ENCODE results near the gene KCND3. TPM values are rescaled to one million over a fixed set of nuclear protein-coding genes. Genes with fewer than 3 reads are reported as not detected.

Gene KCND3
- total RNA-seq, 1 experiment from 2014 or later: 0.10 TPM

DNA sequence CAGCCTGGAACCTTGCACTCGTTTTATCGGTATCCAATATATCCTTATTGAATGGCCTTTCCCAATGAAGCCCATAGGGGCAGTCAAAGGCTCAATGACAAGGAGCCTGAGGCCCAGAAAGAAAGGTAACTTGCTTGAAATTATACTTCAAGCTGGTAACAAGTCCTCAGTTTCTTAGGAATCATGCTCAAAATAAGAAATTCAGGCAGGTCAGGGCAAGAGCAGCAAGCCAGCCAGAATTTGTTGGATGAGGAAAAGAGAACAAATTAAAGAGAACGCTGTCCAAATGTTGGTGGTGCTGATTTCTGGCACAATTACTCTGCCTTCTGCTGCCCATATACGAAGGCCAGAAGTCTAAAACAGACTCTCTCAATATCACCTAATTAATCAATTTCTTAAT lies 156.1 kb downstream of the KCND3 start:
- peak; percentile 90 for DNase-seq (ENCODE audit: low spot score)
- in situ Hi-C loops (cut with HindIII; ENCODE audit: low sequenced_read_pairs): no loop called here

DNA sequence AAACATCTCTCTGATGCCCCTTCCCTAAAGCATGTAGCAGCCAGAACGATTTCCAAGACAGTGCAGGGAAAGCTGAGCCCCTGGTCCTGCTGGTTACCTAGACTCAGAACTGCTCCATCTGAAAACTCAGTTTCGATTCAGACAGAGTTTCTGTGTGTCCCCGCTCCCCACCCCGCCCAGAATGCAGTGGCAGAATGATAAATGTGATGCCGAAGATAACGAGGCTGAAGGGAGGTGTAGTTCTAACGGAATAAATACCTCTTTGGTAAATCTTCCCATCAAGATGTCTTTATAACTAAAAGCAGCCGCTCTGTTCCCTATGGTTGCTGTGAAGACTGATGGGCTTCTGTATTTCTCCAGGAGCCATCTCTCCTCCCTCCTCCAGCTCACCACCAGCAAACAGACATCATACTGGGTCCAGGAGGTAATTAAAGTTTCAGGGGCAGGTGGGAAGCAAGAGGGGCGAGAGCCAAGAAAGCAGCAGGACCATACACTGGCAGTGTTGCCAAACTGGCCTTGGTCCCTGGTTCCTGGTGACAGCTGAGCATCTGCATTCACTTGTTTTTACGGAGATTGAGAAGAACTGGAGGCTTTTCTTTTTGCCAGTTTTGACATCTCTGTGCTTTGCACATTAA lies 156.8 kb downstream of the KCND3 start:
- in situ Hi-C loops (cut with HindIII; ENCODE audit: low sequenced_read_pairs): no loop called here
- peak; percentile 89 for DNase-seq (ENCODE audit: low spot score)

DNA sequence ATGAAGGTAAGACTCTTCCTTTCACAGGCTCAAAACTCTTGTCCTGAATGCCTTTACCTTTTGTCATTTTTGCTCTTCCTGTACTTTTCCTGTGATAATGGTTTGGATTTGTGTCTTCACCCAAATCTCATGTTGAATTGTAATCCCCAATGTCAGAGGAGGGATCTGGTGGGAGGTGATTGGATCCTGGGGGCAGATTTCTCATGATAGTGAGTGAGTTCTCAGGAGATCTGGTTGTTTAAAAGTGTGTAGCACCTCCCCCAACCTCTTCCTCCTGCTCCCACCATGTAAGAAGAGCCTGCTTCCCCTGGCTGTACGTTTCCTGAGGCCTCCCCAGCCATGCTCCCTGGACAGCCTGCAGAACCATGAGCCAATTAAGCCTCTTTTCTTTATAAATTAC lies 158.3 kb downstream of the KCND3 start:
- in situ Hi-C loops (cut with HindIII; ENCODE audit: low sequenced_read_pairs): no loop called here
- DNase-seq (ENCODE audit: low spot score): no peak

DNA sequence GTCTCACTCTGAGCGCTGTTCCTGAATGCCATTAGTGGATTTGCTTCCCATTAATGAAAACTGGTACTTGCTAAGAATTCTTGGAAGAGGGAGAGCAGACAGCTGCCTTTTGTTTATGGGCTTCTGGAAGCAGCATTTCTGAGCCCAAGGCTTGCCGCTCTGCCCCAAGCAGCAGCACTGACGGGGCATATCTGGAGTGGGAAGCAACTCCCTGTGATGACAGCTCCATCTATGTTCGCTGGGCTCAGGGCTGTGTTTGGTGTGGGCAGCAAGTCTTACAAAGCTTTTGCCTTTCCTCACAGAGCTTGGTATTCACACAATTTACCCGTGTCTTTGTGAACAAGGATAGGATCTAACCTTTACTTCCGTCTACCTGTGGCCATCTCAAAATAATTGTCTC lies 161.5 kb downstream of the KCND3 start:
- in situ Hi-C loops (cut with HindIII; ENCODE audit: low sequenced_read_pairs): no loop called here
- DNase-seq (ENCODE audit: low spot score): no peak

DNA sequence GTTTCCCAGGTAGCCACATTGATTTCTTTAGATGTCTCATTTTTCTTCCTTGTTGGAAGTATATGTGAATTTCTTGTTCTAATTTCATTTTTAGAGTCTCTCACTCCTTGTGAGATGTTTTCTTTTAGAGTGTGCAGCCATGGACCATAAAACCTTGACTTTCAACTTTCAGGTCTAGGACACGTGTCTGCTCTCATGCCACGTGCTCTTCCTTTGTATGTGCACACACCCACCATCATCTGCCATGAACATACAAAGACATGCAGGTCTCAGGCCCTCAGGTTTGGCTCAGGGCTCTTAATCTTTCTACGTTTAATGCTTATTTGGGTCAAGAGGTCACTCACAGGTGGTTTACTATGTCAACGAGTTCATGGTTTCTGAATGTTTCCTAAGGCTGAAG lies 163.2 kb downstream of the KCND3 start:
- in situ Hi-C loops (cut with HindIII; ENCODE audit: low sequenced_read_pairs): no loop called here
- DNase-seq (ENCODE audit: low spot score): no peak

GRCh38 chr1:111825217-111825616 lies 164.3 kb downstream of the KCND3 start:
- in situ Hi-C loops (cut with HindIII; ENCODE audit: low sequenced_read_pairs): no loop called here
- DNase-seq (ENCODE audit: low spot score): no peak

DNA sequence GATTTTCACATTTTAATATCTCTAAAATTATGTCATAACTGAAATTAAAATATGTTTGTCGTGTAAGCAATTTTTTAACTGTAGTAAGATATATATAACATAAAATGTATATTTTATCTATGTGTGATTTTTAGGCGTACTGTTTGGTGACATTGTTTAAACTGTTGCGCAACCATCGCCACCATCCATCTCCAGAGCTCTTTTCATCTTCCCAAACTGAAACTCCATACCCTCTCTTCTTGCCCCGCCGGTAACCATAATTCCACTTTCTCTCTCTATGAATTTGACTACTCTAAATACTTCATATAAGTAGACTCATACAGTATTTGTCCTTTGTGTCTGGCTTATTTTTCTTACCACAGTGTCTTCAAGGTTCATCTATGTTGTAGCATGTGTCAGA lies 167.3 kb downstream of the KCND3 start:
- in situ Hi-C loops (cut with HindIII; ENCODE audit: low sequenced_read_pairs): no loop called here
- DNase-seq (ENCODE audit: low spot score): no peak

DNA sequence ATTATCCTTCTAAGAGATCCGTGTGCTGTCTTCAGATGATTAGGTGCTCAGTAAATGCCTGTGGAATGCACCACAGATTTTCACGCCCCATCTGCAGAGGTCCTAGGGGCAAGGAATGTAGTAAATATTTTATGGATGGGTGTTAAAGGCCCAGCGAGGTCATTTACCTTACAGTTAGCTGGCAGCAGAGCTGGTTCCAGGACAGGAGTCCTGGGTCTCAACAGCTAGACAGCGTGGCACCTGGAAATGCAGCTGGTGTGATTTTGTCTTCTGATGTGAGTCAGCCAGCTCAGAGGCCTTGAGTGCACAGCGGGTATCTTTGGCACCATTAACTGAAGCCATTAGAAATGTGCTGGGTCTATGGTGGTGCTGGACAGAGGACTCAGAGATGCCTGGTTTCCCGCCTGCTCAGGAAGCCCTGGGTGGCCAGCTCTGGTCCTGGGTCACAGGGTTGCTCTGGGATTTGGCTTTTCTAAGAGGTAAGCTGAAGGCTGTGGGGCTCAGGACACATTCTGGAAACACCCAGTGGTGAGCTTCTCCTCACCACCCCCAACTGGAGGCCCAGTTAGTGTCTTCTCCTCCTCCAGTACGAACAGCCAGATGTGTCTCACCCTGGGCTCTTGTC lies 168.2 kb downstream of the KCND3 start:
- in situ Hi-C loops (cut with HindIII; ENCODE audit: low sequenced_read_pairs): no loop called here
- no peak for DNase-seq (ENCODE audit: low spot score)

- DNase-seq (ENCODE audit: low spot score): no peak
- in situ Hi-C loops (cut with HindIII; ENCODE audit: low sequenced_read_pairs): no loop called here
Observed at GRCh38 chr1:111819566-111820263, 169.8 kb downstream of the KCND3 start.

DNA sequence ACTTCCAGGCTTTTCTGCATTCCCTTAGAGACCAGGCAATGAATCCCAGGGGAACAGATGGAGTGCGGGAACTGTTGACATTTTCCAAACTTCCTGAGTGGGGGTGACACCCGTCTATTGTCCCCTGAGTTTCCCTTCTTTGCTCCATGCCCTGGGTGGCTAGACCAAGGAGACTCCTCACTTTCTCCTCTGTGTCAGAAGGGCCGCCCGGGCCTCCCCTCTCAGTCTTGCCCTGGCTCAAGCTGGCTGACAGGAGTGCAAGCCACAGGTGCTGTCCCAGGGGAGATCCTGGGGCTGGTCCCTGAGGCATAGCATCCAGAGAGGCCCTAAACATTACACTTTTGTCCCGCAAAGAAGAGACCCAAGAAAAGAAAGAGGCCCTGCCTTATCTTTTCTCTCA lies 170.9 kb downstream of the KCND3 start:
- DNase-seq (ENCODE audit: low spot score): no peak
- in situ Hi-C loops (cut with HindIII; ENCODE audit: low sequenced_read_pairs): no loop called here

DNA sequence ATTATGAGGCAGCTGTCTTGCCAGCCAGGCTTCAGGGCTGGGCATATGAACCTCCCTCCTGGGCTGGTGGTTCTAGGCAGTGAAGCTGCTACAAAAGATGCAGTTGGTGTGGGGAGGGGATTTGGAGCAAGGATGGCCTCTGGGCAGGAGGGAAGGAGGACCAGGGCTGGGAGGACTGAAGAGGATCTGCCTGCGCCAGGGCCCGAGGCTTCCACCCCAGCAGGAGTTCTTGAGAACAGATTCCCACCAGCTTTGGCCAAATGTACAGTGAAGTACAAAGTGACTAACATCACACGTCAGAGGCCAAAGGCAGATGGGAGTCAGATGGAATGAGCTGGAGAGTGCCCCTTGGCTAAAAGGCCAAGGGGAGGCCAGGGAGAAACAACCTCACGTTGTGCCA lies 171.4 kb downstream of the KCND3 start:
- in situ Hi-C loops (cut with HindIII; ENCODE audit: low sequenced_read_pairs): no loop called here
- peak; percentile 73 for DNase-seq (ENCODE audit: low spot score)

DNA sequence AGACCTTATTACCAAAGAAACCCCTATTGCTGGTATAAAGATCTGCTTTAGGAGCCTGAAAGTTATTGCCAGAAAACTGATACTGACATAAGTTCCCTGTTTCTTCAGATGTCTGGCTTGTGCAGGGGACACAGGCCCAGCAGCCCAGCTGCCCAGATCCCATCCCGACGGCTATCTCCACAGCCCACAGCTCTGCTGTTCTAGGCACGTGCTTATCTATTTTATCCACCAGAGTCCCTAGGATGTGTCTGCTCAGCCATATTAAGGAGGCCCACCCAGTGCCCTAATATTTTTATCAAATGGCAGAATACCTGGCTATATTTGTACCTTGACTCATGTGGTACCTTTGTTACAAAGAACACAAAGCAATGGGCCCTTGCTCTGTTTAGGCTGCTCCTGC lies 174.8 kb downstream of the KCND3 start:
- in situ Hi-C loops (cut with HindIII; ENCODE audit: low sequenced_read_pairs): no loop called here
- no peak for DNase-seq (ENCODE audit: low spot score)

- DNase-seq (ENCODE audit: low spot score): no peak
- in situ Hi-C loops (cut with HindIII; ENCODE audit: low sequenced_read_pairs): no loop called here
Observed at GRCh38 chr1:111814305-111814628, 175.2 kb downstream of the KCND3 start.

DNA sequence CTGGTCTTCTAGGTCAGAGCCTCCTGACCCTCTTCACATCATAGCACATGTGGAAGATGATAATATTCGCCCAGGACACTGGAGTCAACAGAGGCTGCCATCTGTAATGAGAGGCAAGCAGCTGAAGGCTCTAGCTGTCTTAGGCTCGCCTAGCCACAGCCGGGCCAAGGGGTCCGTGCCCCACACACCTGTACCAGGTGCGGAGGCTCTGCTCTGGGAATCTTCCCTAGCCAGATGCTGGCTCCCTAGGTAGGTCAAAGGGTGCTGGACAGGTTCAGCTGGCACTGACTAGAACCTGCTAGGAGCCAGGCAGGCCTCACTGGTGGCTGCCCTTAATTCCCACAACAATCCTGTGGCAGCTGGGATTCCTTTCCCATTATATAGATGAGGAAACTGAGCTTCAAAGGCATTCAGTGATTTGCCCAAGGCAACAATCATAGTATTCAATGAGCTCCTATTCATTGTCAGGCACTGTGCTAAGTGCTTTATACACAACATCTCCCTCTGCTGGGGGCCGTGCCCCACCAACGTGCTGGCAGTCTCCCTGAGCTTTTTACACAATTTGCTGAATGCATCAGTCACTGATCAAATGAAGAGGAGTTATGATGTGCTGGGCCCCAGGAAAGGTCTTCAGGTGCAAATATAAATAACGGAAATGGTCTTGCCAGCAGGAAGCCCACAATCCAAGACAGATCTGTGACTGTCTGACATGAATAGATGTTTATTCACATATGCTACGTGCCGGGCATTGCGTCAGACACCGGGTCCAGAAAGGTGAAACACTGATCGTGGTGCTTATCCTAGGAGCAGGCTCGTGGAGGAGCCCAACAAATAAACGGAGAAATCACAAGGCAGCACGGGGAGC lies 175.8 kb downstream of the KCND3 start:
- in situ Hi-C loops (cut with HindIII; ENCODE audit: low sequenced_read_pairs): no loop called here
- peak; percentile 62 for DNase-seq (ENCODE audit: low spot score)

DNA sequence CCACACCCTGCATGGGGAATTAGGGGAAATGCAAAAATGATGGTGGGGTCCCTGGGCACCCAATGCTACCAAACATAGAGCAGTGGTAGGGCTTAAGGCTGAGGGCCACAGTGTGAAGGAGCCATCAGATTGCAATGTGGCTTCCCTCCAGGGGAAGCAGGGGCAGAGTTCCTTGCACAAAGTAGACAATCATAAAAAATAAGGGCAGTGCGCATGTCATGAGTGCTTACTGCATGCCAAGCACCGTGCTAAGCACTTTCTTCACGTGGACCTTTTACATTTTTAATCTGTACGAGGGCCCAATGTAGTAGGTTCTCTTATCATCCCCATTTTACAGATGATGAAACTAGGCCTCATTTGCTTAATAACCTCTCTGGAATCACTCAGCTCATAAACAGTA lies 177.2 kb downstream of the KCND3 start:
- no peak for DNase-seq (ENCODE audit: low spot score)
- in situ Hi-C loops (cut with HindIII; ENCODE audit: low sequenced_read_pairs): no loop called here

- no peak for DNase-seq (ENCODE audit: low spot score)
- in situ Hi-C loops (cut with HindIII; ENCODE audit: low sequenced_read_pairs): no loop called here
Observed at GRCh38 chr1:111811891-111812290, 177.6 kb downstream of the KCND3 start.

DNA sequence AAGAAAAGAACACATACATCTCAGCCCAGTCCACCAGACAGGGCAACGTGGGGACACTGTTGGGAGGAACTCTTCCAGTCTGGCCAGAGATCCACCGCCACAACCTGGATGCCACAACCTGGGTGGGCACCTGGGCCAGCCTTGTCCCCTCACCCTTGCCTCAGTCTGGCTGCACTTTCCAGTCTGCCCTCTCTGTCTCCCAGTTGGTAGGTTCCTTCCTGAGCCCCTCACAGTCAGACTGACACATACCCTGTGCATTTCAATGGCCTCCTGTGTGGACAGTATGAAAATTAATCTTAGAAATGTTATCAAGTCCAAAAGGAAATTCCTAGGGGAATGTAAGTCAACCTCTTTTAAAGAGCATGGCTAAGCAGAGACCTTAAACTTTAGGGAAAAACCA lies 184.2 kb downstream of the KCND3 start:
- in situ Hi-C loops (cut with HindIII; ENCODE audit: low sequenced_read_pairs): no loop called here
- DNase-seq (ENCODE audit: low spot score): no peak

DNA sequence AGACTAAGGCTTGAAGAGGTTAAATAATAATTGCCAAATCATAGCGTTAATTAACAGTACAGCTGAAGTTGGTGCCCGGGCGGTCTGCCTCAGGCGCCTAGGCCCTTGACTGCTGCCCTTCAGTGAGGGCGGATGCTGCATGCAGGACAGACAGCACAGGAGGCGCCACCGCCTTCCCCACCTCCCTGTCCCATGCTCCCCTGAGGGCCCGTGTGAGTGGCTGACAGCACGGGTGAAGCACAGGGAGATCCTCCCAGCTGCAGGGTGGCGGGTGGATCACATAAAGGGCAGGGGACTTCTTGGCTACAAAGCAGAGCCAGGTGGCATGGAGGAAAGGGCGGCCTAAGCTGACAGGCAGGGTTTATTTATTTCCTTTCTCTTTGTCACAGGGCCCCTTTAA lies 184.7 kb downstream of the KCND3 start:
- DNase-seq (ENCODE audit: low spot score): no peak
- in situ Hi-C loops (cut with HindIII; ENCODE audit: low sequenced_read_pairs): no loop called here

DNA sequence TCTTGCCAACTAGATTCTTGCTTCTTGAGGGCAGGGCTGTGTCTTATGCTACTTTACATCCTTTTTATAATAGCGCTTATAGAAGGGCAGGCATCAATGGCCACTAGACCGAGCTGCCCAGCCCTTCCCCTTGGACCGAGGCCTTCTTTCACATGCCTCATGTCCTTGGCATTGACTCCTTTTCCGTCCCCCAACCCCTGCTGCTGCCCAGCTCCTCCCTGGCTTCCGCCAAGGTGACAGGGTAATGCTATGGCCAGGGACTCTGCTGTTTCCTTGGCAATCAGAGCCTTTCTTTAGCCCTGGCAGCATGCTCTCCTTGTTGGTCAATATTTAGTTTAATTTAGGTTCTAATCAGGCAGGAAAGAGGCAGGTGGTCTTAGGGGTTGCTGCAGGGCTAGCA lies 185.5 kb downstream of the KCND3 start:
- in situ Hi-C loops (cut with HindIII; ENCODE audit: low sequenced_read_pairs): no loop called here

DNA sequence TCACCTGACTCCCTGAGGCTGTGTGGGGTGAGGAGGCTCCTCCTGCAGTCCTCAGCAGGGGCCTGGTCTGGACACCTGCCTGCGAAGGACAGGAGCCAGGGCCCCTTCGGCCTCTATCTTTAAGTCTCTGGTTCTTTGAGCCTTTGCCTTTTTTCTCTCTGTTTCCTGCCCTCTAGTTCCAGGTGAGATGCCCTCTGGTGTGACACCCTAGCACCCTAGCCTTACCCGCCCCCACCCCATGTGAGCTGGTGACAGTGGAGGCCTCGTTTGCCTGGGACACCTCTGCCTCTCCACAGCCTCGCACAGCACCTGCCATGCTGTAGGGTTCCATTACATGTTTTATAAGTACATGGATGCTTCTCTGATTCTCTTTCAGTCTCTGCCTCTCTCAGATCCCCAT lies 186.5 kb downstream of the KCND3 start:
- DNase-seq (ENCODE audit: low spot score): no peak
- in situ Hi-C loops (cut with HindIII; ENCODE audit: low sequenced_read_pairs): no loop called here

More for the DNA sequence above, 185.5 kb downstream of the KCND3 start:
- DNase-seq (ENCODE audit: low spot score): peak; percentile 81
